A549 (cell line): Measurements from ENCODE around the gene AP3B1. TPM values are rescaled to one million over a fixed set of nuclear protein-coding genes. Genes with fewer than 3 reads are reported as not detected.

Experiments
- ATAC-seq, 2 experiments: fragments of 200-7000 bp in 1 of 2; fragments of >200 bp in 1 of 2; cut with Nextera tagmentation in 1 of 2; cut with Tn5 transposase in 1 of 2; 3 replicates each; pipeline versions ENCODE4 v1.8.0 to v1.9.1; 2018 to 2020; ENCODE audit warnings: mild to moderate bottlenecking in 1 of 2, moderate library complexity in 1 of 2
- CTCF ChIA-PET: fragments of 300-600 bp; sonication (Branson Sonifier 250); formaldehyde crosslinking; extraction: SDS; loops from one replicate; lab custom pipeline; 2021; ENCODE audit warnings: antibody characterized with exemption, inconsistent platforms; lab: Yijun Ruan, JAX
- POLR2A ChIA-PET: fragments of 350-600 bp; formaldehyde crosslinking; extraction: SDS; loops from one replicate; lab custom pipeline; 2021; ENCODE audit warnings: antibody characterized with exemption, inconsistent platforms; lab: Yijun Ruan, JAX
- DNase-seq, 2 experiments: peaks; one replicate each; pipeline versions ENCODE4 v3.0.0 to v3.0.0-alpha.2; 2011 to 2016; ENCODE audit warnings: low read depth in 1 of 2, low spot score in 1 of 2
- FAIRE-seq: peaks from 2 replicates; lab custom pipeline; 2011; peaks lifted over from hg19 to GRCh38; lab: Jason Lieb, UNC
- H3K27ac ChIP-seq, 2 experiments: fragments of >200 bp; sonication (Bioruptor Twin); formaldehyde crosslinking; 3 replicates each; pipeline ENCODE4 v1.5.1; 2016 to 2017
- H3K4me1 ChIP-seq: fragments of >200 bp; sonication (Bioruptor Twin); formaldehyde crosslinking; 3 replicates; pipeline ENCODE4 v1.6.1; 2016
- H3K4me2 ChIP-seq: fragments of >200 bp; sonication (Bioruptor Twin); formaldehyde crosslinking; 3 replicates; pipeline ENCODE4 v1.6.1; 2016
- H3K4me3 ChIP-seq: fragments of >200 bp; sonication (Bioruptor Twin); formaldehyde crosslinking; 3 replicates; pipeline ENCODE4 v1.5.1; 2016
- H3K9me3 ChIP-seq: fragments of >200 bp; sonication (Bioruptor Twin); formaldehyde crosslinking; 3 replicates; pipeline ENCODE4 v1.6.1; 2016
- BHLHE40 ChIP-seq: IDR thresholded peaks from 2 replicates; pipeline ENCODE4 v1.6.1; 2012; ENCODE audit warnings: low read depth, low read length, inconsistent platforms
- CBX2 ChIP-seq: fragments of 200-600 bp; sonication (generic); IDR thresholded peaks from 2 replicates; pipeline ENCODE4 v1.6.1; 2016; ENCODE audit warnings: low read depth, mild to moderate bottlenecking, borderline replicate concordance
- CBX8 ChIP-seq: fragments of 200-600 bp; sonication (generic); IDR thresholded peaks from 2 replicates; pipeline ENCODE4 v1.6.1; 2016
- CEBPB ChIP-seq, 2 experiments: fragments of >200 bp in 1 of 2; sonication (Bioruptor Twin) in 1 of 2; formaldehyde crosslinking in 1 of 2; IDR thresholded peaks; 2 replicates each; pipeline ENCODE4 v1.6.1; 2012 to 2016
- CHD4 ChIP-seq: fragments of 200-600 bp; sonication (generic); IDR thresholded peaks from 2 replicates; pipeline ENCODE4 v1.6.1; 2016; ENCODE audit warnings: antibody characterized with exemption, mild to moderate bottlenecking, borderline replicate concordance
- EHMT2 ChIP-seq: fragments of 200-600 bp; sonication (generic); IDR thresholded peaks from 2 replicates; pipeline ENCODE4 v1.6.1; 2016; ENCODE audit warnings: antibody characterized with exemption, low read depth, mild to moderate bottlenecking, moderate library complexity
- EP300 ChIP-seq, 2 experiments: fragments of >200 bp; sonication (Bioruptor Twin); formaldehyde crosslinking; IDR thresholded peaks; 2 replicates in 1 of 2; 3 replicates in 1 of 2; pipeline ENCODE4 v1.6.1; 2016 to 2017
- ESRRA ChIP-seq: fragments of 150-350 bp; IDR thresholded peaks from 2 replicates; pipeline ENCODE4 v1.6.1; 2014; ENCODE audit warnings: mild to moderate bottlenecking, low read length, borderline replicate concordance
- FOSB ChIP-seq: fragments of 250-450 bp; sonication (Bioruptor Pico); IDR thresholded peaks from 2 replicates; pipeline ENCODE4 v1.5.0; 2020; ENCODE audit warnings: mild to moderate bottlenecking, moderate library complexity
- FOXS1 ChIP-seq: fragments of 250-450 bp; sonication (Bioruptor Pico); IDR thresholded peaks from 2 replicates; pipeline ENCODE4 v1.5.0; 2020; ENCODE audit warnings: mild to moderate bottlenecking, moderate library complexity
- JUN ChIP-seq, 2 experiments: fragments of >200 bp; sonication (Bioruptor Twin); formaldehyde crosslinking; IDR thresholded peaks; 2 replicates in 1 of 2; 3 replicates in 1 of 2; pipeline ENCODE4 v1.6.1; 2016 to 2017
- KDM5A ChIP-seq: fragments of 200-600 bp; sonication (generic); IDR thresholded peaks from 2 replicates; pipeline ENCODE4 v1.6.1; 2016; ENCODE audit warnings: antibody characterized with exemption, mild to moderate bottlenecking
- MAFK ChIP-seq: fragments of 450-650 bp; IDR thresholded peaks from 2 replicates; pipeline ENCODE4 v1.6.1; 2014; ENCODE audit not compliant: partially characterized antibody
- MAZ ChIP-seq: fragments of 150-350 bp; IDR thresholded peaks from 2 replicates; pipeline ENCODE4 v1.6.1; 2014; ENCODE audit warnings: antibody characterized with exemption, low read depth, low read length, borderline replicate concordance
- NFE2L2 ChIP-seq: fragments of 150-350 bp; conservative IDR thresholded peaks from 2 replicates; pipeline ENCODE4 v1.6.1; 2014; ENCODE audit warnings: low read length
- NPAS2 ChIP-seq: fragments of 250-450 bp; sonication (Bioruptor Pico); IDR thresholded peaks from 2 replicates; pipeline ENCODE4 v1.8.0; 2022; ENCODE audit warnings: mild to moderate bottlenecking, moderate library complexity, borderline replicate concordance
- NR3C1 ChIP-seq: fragments of >200 bp; sonication (Bioruptor Twin); formaldehyde crosslinking; IDR thresholded peaks from 3 replicates; pipeline ENCODE4 v1.6.1; 2017
- POLR2A ChIP-seq: IDR thresholded peaks from 2 replicates; pipeline ENCODE4 v1.6.1; 2012; ENCODE audit warnings: mild to moderate bottlenecking, low read length
- RAD21 ChIP-seq, 2 experiments: fragments of >200 bp in 1 of 2; sonication (Bioruptor Twin) in 1 of 2; formaldehyde crosslinking in 1 of 2; IDR thresholded peaks in 1 of 2; conservative IDR thresholded peaks in 1 of 2; 2 replicates in 1 of 2; 3 replicates in 1 of 2; pipeline ENCODE4 v1.6.1; 2012 to 2018; ENCODE audit warnings: inconsistent platforms in 1 of 2
- RARB ChIP-seq: fragments of 250-450 bp; sonication (Bioruptor Pico); IDR thresholded peaks from 2 replicates; pipeline ENCODE4 v1.8.0; 2021; ENCODE audit warnings: mild to moderate bottlenecking, moderate library complexity
- RCOR1 ChIP-seq: fragments of 150-350 bp; IDR thresholded peaks from 2 replicates; pipeline ENCODE4 v1.6.1; 2014; ENCODE audit warnings: antibody characterized with exemption, low read length, low read depth
- RFX5 ChIP-seq: fragments of 450-650 bp; IDR thresholded peaks from 2 replicates; pipeline ENCODE4 v1.7.1; 2014; ENCODE audit warnings: antibody characterized with exemption, mild to moderate bottlenecking, moderate library complexity
- RNF2 ChIP-seq: fragments of 200-600 bp; sonication (generic); IDR thresholded peaks from 2 replicates; pipeline ENCODE4 v1.6.1; 2016; ENCODE audit warnings: low read depth, mild to moderate bottlenecking, antibody characterized with exemption, moderate library complexity, borderline replicate concordance
- SMC3 ChIP-seq: fragments of >200 bp; sonication (Bioruptor Twin); formaldehyde crosslinking; IDR thresholded peaks from 3 replicates; pipeline ENCODE4 v1.6.1; 2018; ENCODE audit warnings: inconsistent platforms
- TFCP2L1 ChIP-seq: fragments of 250-450 bp; sonication (Bioruptor Pico); IDR thresholded peaks from 2 replicates; pipeline ENCODE4 v1.5.0; 2021; ENCODE audit warnings: mild to moderate bottlenecking
- ZNF302 ChIP-seq: fragments of 250-450 bp; sonication (Bioruptor Pico); IDR thresholded peaks from 2 replicates; pipeline ENCODE4 v1.9.0; 2021; ENCODE audit warnings: inconsistent platforms, mild to moderate bottlenecking, moderate library complexity
- WGBS: methylation state at CpG from one replicate; pipeline ENCODE4 v1.1.6; 2017; ENCODE audit errors: missing lambda C conversion rate; 5-methylcytosine and 5-hydroxymethylcytosine counted together
- polyA plus RNA-seq, 4 experiments: library from polyadenylated mRNA; depleted of rRNA in 3 of 4; stranded (reverse); fragments of >200 nt; fragmentation: RNase III in 1 of 4; extraction: RNeasy Plus Mini Kit Qiagen cat#74134 plus additional on column Dnase treatment in 1 of 4; gene quantifications; 2 replicates in 3 of 4; 3 replicates in 1 of 4; pipeline ENCODE4 v1.2.3, GENCODE V29; 2011 to 2017
- TF ChIP-seq, protein P1 (sequence below): fragments of 150-350 bp; IDR thresholded peaks from 2 replicates; pipeline ENCODE4 v1.6.1; 2014; ENCODE audit warnings: low read depth, mild to moderate bottlenecking, low read length
- TF ChIP-seq, protein P2 (sequence below): IDR thresholded peaks from 2 replicates; pipeline ENCODE4 v1.6.1; 2012
- TF ChIP-seq, protein P3 (sequence below): fragments of >200 bp; sonication (Bioruptor Twin); formaldehyde crosslinking; IDR thresholded peaks from 3 replicates; pipeline ENCODE4 v1.6.1; 2016

Gene AP3B1
- polyA plus RNA-seq, 2 of the 4 experiments (the other 2 are of a cell fraction) = 52.4 to 70.5 TPM

DNA sequence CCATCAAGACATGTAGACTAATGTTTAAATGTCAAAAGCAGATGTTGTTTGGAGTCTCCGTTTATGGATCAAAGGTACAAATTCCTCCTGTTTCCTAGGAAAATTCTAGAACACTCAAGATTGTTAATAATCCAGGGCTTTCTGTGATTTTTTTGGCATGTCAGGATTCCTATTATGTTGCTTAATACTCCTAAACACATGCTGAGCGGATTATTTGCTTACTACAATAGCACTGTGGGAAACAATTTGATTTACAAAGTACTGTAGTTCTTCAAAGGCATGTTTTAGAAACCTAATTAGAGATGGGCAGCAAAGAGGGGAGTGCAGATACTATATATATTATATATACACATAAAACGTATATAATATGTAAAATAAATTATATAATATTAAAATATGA, 46.9 kb upstream of the AP3B1 start (continued):
- TF ChIP-seq ESRRA = no peak
- TF ChIP-seq, protein P1, sequence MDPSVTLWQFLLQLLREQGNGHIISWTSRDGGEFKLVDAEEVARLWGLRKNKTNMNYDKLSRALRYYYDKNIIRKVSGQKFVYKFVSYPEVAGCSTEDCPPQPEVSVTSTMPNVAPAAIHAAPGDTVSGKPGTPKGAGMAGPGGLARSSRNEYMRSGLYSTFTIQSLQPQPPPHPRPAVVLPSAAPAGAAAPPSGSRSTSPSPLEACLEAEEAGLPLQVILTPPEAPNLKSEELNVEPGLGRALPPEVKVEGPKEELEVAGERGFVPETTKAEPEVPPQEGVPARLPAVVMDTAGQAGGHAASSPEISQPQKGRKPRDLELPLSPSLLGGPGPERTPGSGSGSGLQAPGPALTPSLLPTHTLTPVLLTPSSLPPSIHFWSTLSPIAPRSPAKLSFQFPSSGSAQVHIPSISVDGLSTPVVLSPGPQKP = no peak
- TF ChIP-seq FOSB (CRISPR knock-in tag) = no peak
- no peak for TF ChIP-seq EP300 (IDR thresholded peaks at IDR 0.05)
- no peak for TF ChIP-seq POLR2A
- no peak for TF ChIP-seq RARB (CRISPR knock-in tag)
- TF ChIP-seq FOXS1 = no peak
- no peak for TF ChIP-seq EHMT2
- no peak for TF ChIP-seq TFCP2L1 (CRISPR knock-in tag)
- TF ChIP-seq CHD4 = no peak
- TF ChIP-seq MAFK = no peak

DNA sequence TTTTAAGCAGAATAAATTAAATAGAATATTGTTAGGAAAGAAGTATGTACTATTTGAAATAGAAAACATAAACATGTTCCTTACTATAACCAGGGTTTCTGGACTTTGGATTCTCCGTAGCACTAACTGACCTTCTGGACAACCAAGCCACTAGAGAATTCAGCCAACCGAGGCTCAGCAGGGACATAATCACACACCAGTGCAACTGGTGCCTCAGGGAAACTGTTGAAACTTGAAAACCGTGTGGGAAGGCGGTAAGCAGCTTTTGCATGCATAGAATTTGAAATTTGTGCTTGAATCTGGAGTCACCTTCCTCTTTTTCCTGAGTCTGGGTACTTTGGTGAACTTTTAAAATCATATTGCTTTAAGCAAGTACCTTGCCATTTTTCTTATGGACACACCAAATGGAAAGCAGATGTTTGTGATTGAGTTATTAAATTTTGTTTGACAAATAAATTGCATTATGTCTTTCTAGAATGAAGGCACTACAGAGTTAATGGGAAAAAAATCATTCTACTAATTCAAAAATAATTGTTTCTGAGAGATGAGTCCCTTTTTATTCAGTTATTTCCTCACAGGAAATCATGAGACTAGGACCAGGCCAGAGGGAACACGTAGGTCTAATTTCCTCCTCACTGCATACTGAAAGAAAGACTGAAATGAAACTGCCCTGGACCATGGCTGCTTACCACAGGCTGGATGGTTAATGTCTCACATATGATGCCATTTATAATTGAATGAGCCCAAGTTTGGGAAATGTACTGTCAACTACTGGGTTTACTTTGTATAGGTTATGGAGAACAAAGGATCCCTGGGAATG, 45.3 kb upstream of the AP3B1 start:
- ChIA-PET POLR2A (no interaction called here), CTCF (interaction anchor here (1.5 kb wide), 1 partner anchor 19 kb away, joined by 3 read pairs; no protein-coding TSS in a partner anchor)
- no peak for FAIRE-seq
- H3K4me1 ChIP-seq = no peaks in the 10 kb centered on the region
- ATAC-seq = no peak
- peaks cover 14% of the 10 kb centered on the region; the same call in 1 of the 3 replicates for H3K9me3 ChIP-seq
- no peak for DNase-seq
- no peak overlapping the region for H3K27ac ChIP-seq
- no peak overlapping the region for H3K4me2 ChIP-seq
- 60% methylated on average over 5 of the region's 5 CpGs for WGBS
- TF ChIP-seq CEBPB (IDR thresholded peaks at IDR 0.05) (no peak), BHLHE40 (no peak), JUN (IDR thresholded peaks at IDR 0.05) (no peak), NPAS2 (CRISPR knock-in tag) (no peak), TFCP2L1 (CRISPR knock-in tag) (no peak), KDM5A (no peak), MAZ (no peak), RAD21 (conservative IDR thresholded peaks at IDR 0.05 in 1 of 2, IDR thresholded peaks at IDR 0.05 in 1 of 2) (no peak), NR3C1 (no peak), SMC3 (no peak), NFE2L2 (no peak), CBX2 (no peak), ESRRA (no peak), CBX8 (no peak)
- TF ChIP-seq, protein P2, sequence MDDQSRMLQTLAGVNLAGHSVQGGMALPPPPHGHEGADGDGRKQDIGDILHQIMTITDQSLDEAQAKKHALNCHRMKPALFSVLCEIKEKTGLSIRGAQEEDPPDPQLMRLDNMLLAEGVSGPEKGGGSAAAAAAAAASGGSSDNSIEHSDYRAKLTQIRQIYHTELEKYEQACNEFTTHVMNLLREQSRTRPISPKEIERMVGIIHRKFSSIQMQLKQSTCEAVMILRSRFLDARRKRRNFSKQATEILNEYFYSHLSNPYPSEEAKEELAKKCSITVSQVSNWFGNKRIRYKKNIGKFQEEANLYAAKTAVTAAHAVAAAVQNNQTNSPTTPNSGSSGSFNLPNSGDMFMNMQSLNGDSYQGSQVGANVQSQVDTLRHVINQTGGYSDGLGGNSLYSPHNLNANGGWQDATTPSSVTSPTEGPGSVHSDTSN = no peak
- H3K4me3 ChIP-seq = no peak overlapping the region

DNA sequence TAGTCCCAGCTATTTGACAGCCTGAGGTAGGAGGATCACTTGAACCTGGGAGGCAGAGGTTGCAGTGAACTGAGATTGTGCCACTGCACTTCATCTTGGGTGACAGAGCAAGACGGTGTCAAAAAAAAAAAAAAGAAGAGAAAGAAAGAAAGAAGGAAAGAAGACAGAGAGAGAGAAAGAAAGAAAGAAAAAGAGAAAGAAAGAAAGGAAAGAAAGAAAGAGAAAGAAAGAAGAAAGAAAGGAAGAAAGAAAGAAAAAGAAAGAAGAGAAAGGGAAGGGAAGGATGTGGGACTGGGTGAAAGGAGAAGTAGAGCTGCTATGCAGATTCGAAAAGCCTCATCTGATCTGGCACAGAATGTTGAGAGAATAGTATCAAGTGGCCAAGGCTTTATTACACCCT, 42.2 kb upstream of the AP3B1 start:
- H3K4me1 ChIP-seq = no peaks in the 10 kb centered on the region
- 47% methylated on average over 2 of the region's 2 CpGs for WGBS
- peaks cover 14% of the 10 kb centered on the region; the same call in 1 of the 3 replicates for H3K9me3 ChIP-seq
- no peak overlapping the region for H3K4me3 ChIP-seq
- FAIRE-seq (no peak), DNase-seq (no peak), ATAC-seq (no peak)
- no peak overlapping the region for H3K27ac ChIP-seq
- no peak overlapping the region for H3K4me2 ChIP-seq
- TF ChIP-seq, protein P1 = no peak
- TF ChIP-seq JUN (IDR thresholded peaks at IDR 0.05) = no peak
- TF ChIP-seq, protein P3, sequence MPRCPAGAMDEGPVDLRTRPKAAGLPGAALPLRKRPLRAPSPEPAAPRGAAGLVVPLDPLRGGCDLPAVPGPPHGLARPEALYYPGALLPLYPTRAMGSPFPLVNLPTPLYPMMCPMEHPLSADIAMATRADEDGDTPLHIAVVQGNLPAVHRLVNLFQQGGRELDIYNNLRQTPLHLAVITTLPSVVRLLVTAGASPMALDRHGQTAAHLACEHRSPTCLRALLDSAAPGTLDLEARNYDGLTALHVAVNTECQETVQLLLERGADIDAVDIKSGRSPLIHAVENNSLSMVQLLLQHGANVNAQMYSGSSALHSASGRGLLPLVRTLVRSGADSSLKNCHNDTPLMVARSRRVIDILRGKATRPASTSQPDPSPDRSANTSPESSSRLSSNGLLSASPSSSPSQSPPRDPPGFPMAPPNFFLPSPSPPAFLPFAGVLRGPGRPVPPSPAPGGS = no peak
- TF ChIP-seq RCOR1 = no peak
- no peak for TF ChIP-seq RFX5
- TF ChIP-seq RNF2 = no peak
- no peak for TF ChIP-seq ZNF302 (CRISPR knock-in tag)
- CTCF ChIA-PET = interaction anchor here (1.1 to 1.6 kb wide), 4 partner anchors 21 to 41 kb away, joined by 3 to 5 read pairs (median 4); no protein-coding TSS in a partner anchor
- POLR2A ChIA-PET = no interaction called here
